Ishikawa (cell line): ENCODE data around the gene PLXNB1.

ENCODE experiments used
- RAD21 ChIP-seq: IDR thresholded peaks from 2 replicates; pipeline ENCODE4 v1.6.1; 2012; ENCODE audit warnings: low read depth
- TF ChIP-seq, protein P1 (sequence below): IDR thresholded peaks from 2 replicates; pipeline ENCODE4 v1.6.1; 2012

DNA sequence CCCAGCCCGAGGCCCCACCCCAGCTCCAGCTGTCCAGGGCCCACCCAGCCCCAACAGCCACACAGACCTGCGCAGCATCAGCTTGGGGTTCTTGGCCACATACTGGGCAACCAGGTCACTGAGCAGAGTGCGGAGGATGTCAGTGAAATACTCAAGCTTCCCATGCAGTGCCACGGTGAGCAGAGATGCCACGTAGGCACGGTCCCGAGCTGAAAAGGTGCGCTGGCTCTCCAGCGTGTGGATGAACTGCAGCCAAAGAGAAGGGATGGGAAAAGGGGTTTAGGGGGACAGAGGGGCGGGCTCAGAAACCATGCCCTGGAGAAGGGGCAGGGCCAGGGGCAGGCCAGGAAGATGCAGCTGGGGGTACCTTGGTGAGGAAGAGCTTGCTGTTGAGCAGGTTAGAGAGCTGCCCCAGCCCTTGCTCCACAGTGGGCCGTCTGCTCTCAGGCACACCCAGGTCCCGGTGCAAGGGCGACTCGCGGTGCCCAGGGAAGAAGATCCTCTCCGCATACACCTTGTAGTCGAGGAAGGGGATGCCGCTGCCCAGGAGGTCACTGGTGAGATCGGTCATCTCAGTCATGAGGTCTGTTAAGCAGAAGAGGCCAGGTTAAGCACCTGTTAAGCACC, 17.4 kb downstream of the PLXNB1 start:
- TF ChIP-seq, protein P1, sequence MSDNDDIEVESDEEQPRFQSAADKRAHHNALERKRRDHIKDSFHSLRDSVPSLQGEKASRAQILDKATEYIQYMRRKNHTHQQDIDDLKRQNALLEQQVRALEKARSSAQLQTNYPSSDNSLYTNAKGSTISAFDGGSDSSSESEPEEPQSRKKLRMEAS = no peak
- no peak for TF ChIP-seq RAD21
